ENCODE results near the gene GRIN2C.

Gene GRIN2C

DNA sequence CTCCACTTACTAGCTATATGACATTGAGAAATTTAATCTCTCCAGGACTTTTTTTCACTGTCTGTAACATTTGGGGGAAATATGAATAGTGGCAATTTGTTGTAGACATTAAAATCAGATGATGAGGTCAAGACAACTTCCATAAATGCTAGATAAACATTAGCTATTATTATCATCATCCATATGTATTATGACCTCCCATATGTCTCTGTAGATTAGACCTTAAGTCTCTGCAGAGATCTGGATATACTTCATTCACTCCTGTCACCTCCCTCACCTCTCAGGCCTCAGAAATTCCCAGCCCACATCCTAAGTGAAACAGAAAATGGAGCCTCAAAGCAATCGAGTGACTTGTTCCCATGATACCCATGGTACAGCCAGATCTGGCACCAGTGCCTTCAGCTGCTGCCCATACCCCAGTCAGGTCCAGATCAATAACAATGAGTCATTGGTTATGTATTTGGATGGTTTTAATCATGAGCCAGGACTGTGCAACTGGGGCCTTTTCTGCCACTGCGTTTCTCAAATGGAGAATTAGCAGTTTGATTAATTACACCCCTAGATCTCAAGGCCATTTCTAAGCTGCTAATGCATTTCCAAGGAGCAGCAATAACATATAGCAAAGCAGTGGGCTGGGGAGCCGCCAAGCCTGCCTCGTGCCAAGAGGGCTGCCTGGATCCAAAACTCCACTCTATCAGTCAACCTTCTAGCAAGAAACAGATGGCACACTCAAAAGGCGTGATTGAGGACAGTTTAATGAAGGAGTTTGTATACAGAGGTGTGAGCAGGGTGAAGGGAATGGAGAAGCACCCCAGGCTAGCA lies 15.7 kb upstream of the GRIN2C start:
- Histone ChIP-seq H3K4ac (ENCODE audit: low read length) (no peak overlapping the region), H3K9ac (ENCODE audit: low read depth, low read length, poor library complexity) (no peak overlapping the region), H3K14ac (ENCODE audit: low read length) (no peak overlapping the region), H2BK120ac (ENCODE audit: low read depth, low read length) (no peak overlapping the region), H3K18ac (ENCODE audit: low read length) (no peak overlapping the region), H3K27me3 (ENCODE audit: control insufficient read depth in 3 of 3, insufficient read depth in 3 of 3, low read depth in 1 of 3, low read length in 3 of 3) (peaks cover 0 to 41% (median 0%) of the 10 kb centered on the region in 3 experiments), H4K91ac (ENCODE audit: low read depth, low read length, poor library complexity) (no peak overlapping the region), H4K8ac (ENCODE audit: low read depth, low read length) (no peak overlapping the region), H3K27ac (replicated peaks; ENCODE audit: low read length) (no peak overlapping the region), H3K9me3 (replicated peaks in 1 of 2; ENCODE audit: control insufficient read depth in 2 of 2, insufficient read depth in 1 of 2, low read depth in 1 of 2, low read length in 2 of 2) (no peaks in the 10 kb centered on the region), H3K4me3 (ENCODE audit: low read length in 2 of 2) (no peak overlapping the region), H3K79me1 (ENCODE audit: low read depth, low read length) (peaks cover 4% of the 10 kb centered on the region), H3K23ac (ENCODE audit: low read depth, low read length, poor library complexity) (no peak overlapping the region), H2BK15ac (ENCODE audit: low read length) (no peak overlapping the region), H2BK5ac (ENCODE audit: low read length) (no peak overlapping the region), H3K4me1 (ENCODE audit: control insufficient read depth in 2 of 2, insufficient read depth in 1 of 2, low read depth in 1 of 2, low read length in 2 of 2) (peaks cover 12 to 15% of the 10 kb centered on the region in 2 donors), H3K4me2 (ENCODE audit: insufficient read depth, low read length, poor library complexity, severe bottlenecking) (no peak overlapping the region), H2BK12ac (ENCODE audit: low read length) (no peak overlapping the region), H3K36me3 (replicated peaks in 1 of 2; ENCODE audit: control insufficient read depth in 2 of 2, insufficient read depth in 2 of 2, low read length in 2 of 2) (peaks cover 0 to 13% of the 10 kb centered on the region in 2 donors), H2AK5ac (ENCODE audit: low read depth, low read length) (no peak overlapping the region), H2AFZ (ENCODE audit: low read length) (peak overlapping the region; percentile 58)
- no CpG with 5 or more reads among the region's 5 CpGs for WGBS, 2 donors (ENCODE audit: extremely low coverage in 2 of 2, insufficient read length in 2 of 2, insufficient replicate concordance in 1 of 2)
- DNase-seq (ENCODE audit: low spot score), result no peak

DNA sequence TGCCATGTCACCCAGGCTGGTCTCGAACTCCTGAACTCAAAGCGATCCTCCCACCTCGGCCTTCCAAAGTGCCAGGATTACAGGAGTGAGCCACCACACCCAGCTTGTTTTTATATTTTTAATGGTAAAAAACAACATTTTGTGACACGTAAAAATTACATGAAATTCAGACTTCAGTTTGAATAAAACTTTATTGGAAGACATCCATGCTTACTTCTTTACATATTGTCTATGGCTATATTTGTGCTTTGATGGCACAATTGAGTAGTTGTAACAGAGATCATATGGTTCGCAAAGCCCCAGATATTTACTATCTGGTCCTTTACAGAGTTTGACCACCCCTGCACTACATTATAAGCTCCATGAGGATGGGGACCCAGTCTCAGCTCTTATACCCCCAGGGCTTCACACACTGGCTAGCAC lies 14.9 kb upstream of the GRIN2C start:
- Histone ChIP-seq H3K14ac (ENCODE audit: low read length) (no peak overlapping the region), H2AFZ (ENCODE audit: low read length) (no peak overlapping the region), H3K4me2 (ENCODE audit: insufficient read depth, low read length, poor library complexity, severe bottlenecking) (no peak overlapping the region), H3K23ac (ENCODE audit: low read depth, low read length, poor library complexity) (no peak overlapping the region), H3K79me1 (ENCODE audit: low read depth, low read length) (peaks cover 7% of the 10 kb centered on the region), H3K36me3 (replicated peaks in 1 of 2; ENCODE audit: control insufficient read depth in 2 of 2, insufficient read depth in 2 of 2, low read length in 2 of 2) (peaks cover 3 to 21% of the 10 kb centered on the region in 2 donors), H2BK5ac (ENCODE audit: low read length) (no peak overlapping the region), H3K9me3 (replicated peaks in 1 of 2; ENCODE audit: control insufficient read depth in 2 of 2, insufficient read depth in 1 of 2, low read depth in 1 of 2, low read length in 2 of 2) (no peaks in the 10 kb centered on the region), H3K27ac (replicated peaks; ENCODE audit: low read length) (no peak overlapping the region), H3K4me1 (ENCODE audit: control insufficient read depth in 2 of 2, insufficient read depth in 1 of 2, low read depth in 1 of 2, low read length in 2 of 2) (peaks cover 14 to 15% of the 10 kb centered on the region in 2 donors), H3K18ac (ENCODE audit: low read length) (no peak overlapping the region), H2BK12ac (ENCODE audit: low read length) (no peak overlapping the region), H3K4ac (ENCODE audit: low read length) (no peak overlapping the region), H2BK15ac (ENCODE audit: low read length) (no peak overlapping the region), H3K27me3 (ENCODE audit: control insufficient read depth in 3 of 3, insufficient read depth in 3 of 3, low read depth in 1 of 3, low read length in 3 of 3) (peaks cover 0 to 36% (median 0%) of the 10 kb centered on the region in 3 experiments), H2AK5ac (ENCODE audit: low read depth, low read length) (no peak overlapping the region), H2BK120ac (ENCODE audit: low read depth, low read length) (no peak overlapping the region), H3K9ac (ENCODE audit: low read depth, low read length, poor library complexity) (no peak overlapping the region), H3K4me3 (ENCODE audit: low read length in 2 of 2) (no peak overlapping the region), H4K8ac (ENCODE audit: low read depth, low read length) (no peak overlapping the region), H4K91ac (ENCODE audit: low read depth, low read length, poor library complexity) (no peak overlapping the region)
- WGBS, 2 donors (ENCODE audit: extremely low coverage in 2 of 2, insufficient read length in 2 of 2, insufficient replicate concordance in 1 of 2), result no CpG with 5 or more reads among the region's 5 CpGs
- no peak for DNase-seq (ENCODE audit: low spot score)

DNA sequence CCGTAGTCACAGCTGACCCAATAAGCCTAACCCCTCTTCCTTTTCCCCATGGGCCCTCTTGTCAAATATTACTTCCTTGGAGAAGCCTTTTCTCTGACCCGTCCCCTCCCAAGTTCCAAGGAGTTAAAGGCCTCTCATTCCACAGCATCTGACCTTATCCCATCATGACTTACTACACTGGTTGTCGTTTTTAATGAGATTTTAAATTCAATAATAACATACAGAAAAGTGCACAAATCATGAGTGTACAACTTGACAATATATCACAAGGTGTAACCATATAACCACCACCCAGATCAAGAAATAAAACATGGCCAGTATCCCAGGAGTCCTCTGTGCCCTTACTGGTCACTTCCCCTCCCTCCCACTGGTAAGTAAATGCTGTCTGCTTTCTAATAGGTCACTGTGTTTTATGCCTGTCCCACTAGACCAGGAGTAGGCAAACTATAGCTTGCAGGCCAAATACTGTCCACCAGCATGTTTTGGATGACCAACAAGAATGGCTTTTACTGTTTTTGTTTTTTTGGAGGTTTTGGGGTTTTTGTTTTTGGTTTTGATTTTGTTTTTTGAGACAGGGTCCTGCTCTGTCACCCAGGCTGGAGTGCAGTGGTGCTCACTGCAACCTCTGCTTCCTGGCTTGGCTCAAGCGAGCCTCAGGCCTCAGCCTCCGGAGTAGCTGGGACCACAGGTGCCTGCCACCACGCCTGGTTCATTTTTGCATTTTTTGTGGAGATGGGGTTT lies 14.4 kb upstream of the GRIN2C start:
- Histone ChIP-seq H3K9me3 (replicated peaks in 1 of 2; ENCODE audit: control insufficient read depth in 2 of 2, insufficient read depth in 1 of 2, low read depth in 1 of 2, low read length in 2 of 2) (no peaks in the 10 kb centered on the region), H2BK15ac (ENCODE audit: low read length) (no peak overlapping the region), H2BK5ac (ENCODE audit: low read length) (no peak overlapping the region), H3K23ac (ENCODE audit: low read depth, low read length, poor library complexity) (no peak overlapping the region), H3K79me1 (ENCODE audit: low read depth, low read length) (peaks cover 7% of the 10 kb centered on the region), H3K4me1 (ENCODE audit: control insufficient read depth in 2 of 2, insufficient read depth in 1 of 2, low read depth in 1 of 2, low read length in 2 of 2) (peaks cover 14 to 15% of the 10 kb centered on the region in 2 donors), H3K14ac (ENCODE audit: low read length) (no peak overlapping the region), H3K27ac (replicated peaks; ENCODE audit: low read length) (no peak overlapping the region), H3K18ac (ENCODE audit: low read length) (no peak overlapping the region), H3K4ac (ENCODE audit: low read length) (no peak overlapping the region), H2AK5ac (ENCODE audit: low read depth, low read length) (no peak overlapping the region), H3K9ac (ENCODE audit: low read depth, low read length, poor library complexity) (no peak overlapping the region), H3K36me3 (replicated peaks in 1 of 2; ENCODE audit: control insufficient read depth in 2 of 2, insufficient read depth in 2 of 2, low read length in 2 of 2) (peaks cover 4 to 27% of the 10 kb centered on the region in 2 donors), H4K8ac (ENCODE audit: low read depth, low read length) (no peak overlapping the region), H2BK12ac (ENCODE audit: low read length) (no peak overlapping the region), H2AFZ (ENCODE audit: low read length) (peak overlapping the region; percentile 85), H2BK120ac (ENCODE audit: low read depth, low read length) (no peak overlapping the region), H4K91ac (ENCODE audit: low read depth, low read length, poor library complexity) (no peak overlapping the region), H3K4me3 (ENCODE audit: low read length in 2 of 2) (peak overlapping the region; percentile 70 to 92), H3K4me2 (ENCODE audit: insufficient read depth, low read length, poor library complexity, severe bottlenecking) (peak overlapping the region; percentile 59), H3K27me3 (ENCODE audit: control insufficient read depth in 3 of 3, insufficient read depth in 3 of 3, low read depth in 1 of 3, low read length in 3 of 3) (peaks cover 0 to 30% (median 0%) of the 10 kb centered on the region in 3 experiments)
- WGBS, 2 donors (ENCODE audit: extremely low coverage in 2 of 2, insufficient read length in 2 of 2, insufficient replicate concordance in 1 of 2), result no CpG with 5 or more reads among the region's 6 CpGs
- DNase-seq (ENCODE audit: low spot score), result no peak

Data from neuronal stem cell (in vitro differentiated cells).